Liver (tissue), 3 donors: ENCODE results near the gene PPP1R13B.

Experiments used
- CTCF ChIP-seq: fragments of 150-350 bp; IDR thresholded peaks from 2 replicates; pipeline ENCODE4 v1.5.1; 2017; ENCODE audit warnings: improper control_type of control experiment, low read depth, low read length; ENCODE audit not compliant: missing input control
- EGR1 ChIP-seq, 2 donors: IDR thresholded peaks; 2 replicates each; pipeline ENCODE4 v1.6.1; 2016 to 2018; ENCODE audit warnings: antibody characterized with exemption in 2 of 2, low read depth in 2 of 2
- FOXA1 ChIP-seq: IDR thresholded peaks from 2 replicates; pipeline ENCODE4 v1.6.1; 2016; ENCODE audit warnings: antibody characterized with exemption
- GABPA ChIP-seq, 2 donors: IDR thresholded peaks in 1 of 2; conservative IDR thresholded peaks in 1 of 2; 2 replicates each; pipeline ENCODE4 v1.6.1; 2016; ENCODE audit warnings: antibody characterized with exemption in 2 of 2, mild to moderate bottlenecking in 1 of 2, moderate library complexity in 1 of 2
- MAX ChIP-seq: IDR thresholded peaks from 2 replicates; pipeline ENCODE4 v1.6.1; 2016; ENCODE audit warnings: antibody characterized with exemption
- RAD21 ChIP-seq, 2 donors: IDR thresholded peaks; 2 replicates each; pipeline ENCODE4 v1.6.1; 2016; ENCODE audit warnings: antibody characterized with exemption in 2 of 2, mild to moderate bottlenecking in 2 of 2
- RXRA ChIP-seq, 2 donors: IDR thresholded peaks; 2 replicates each; pipeline ENCODE4 v1.6.1; 2017 to 2018; ENCODE audit warnings: antibody characterized with exemption in 2 of 2, mild to moderate bottlenecking in 1 of 2
- SP1 ChIP-seq: IDR thresholded peaks from 2 replicates; pipeline ENCODE4 v1.6.1; 2018; ENCODE audit warnings: antibody characterized with exemption, mild to moderate bottlenecking
- YY1 ChIP-seq: IDR thresholded peaks from 2 replicates; pipeline ENCODE4 v1.6.1; 2016; ENCODE audit warnings: antibody characterized with exemption, mild to moderate bottlenecking
- ZBTB33 ChIP-seq: IDR thresholded peaks from 2 replicates; pipeline ENCODE4 v1.6.1; 2016; ENCODE audit warnings: antibody characterized with exemption
- donor health status: healthy.
- donor health status: healthy.

GRCh38 chr14:103684871-103685270, 162.5 kb downstream of the PPP1R13B start:
- TF ChIP-seq GABPA (IDR thresholded peaks at IDR 0.05 in 1 of 2, conservative IDR thresholded peaks at IDR 0.05 in 1 of 2) (no peak), SP1 (no peak), CTCF (no peak), ZBTB33 (no peak), RXRA (IDR thresholded peaks at IDR 0.05) (no peak), MAX (no peak), FOXA1 (no peak), RAD21 (IDR thresholded peaks at IDR 0.05) (no peak), EGR1 (IDR thresholded peaks at IDR 0.05; ENCODE audit: low read depth in 2 of 2) (no peak), YY1 (no peak)
